Activated CD4-positive, alpha-beta memory T cell treated with anti-CD3 and anti-CD28 coated beads, Interleukin-2, amount 10 ng/mL, durations not matched to agents 7 days and 5 days (primary cell): ENCODE results near the gene ZNF428. TPM values are rescaled to one million over a fixed set of nuclear protein-coding genes. Genes with fewer than 3 reads are reported as not detected.
"Not testable (repeated sequence)": the region's sequence is repeated elsewhere in the genome, so short reads cannot be mapped to it uniquely, and the experiment has no call there.

Experiments
- CTCF ChIA-PET: fragments of 350-600 bp; sonication (Branson Sonifier 250); formaldehyde crosslinking; loops from one replicate; lab custom pipeline; 2021; ENCODE audit warnings: antibody characterized with exemption, inconsistent platforms; lab: Charles Lee
- POLR2A ChIA-PET: fragments of 350-600 bp; sonication (Branson Sonifier 250); formaldehyde crosslinking; loops from one replicate; lab custom pipeline; 2021; ENCODE audit warnings: antibody characterized with exemption; lab: Charles Lee
- DNase-seq: peaks from one replicate; pipeline ENCODE4 v3.0.0-alpha.2; 2020
- H3K27ac Mint-ChIP-seq: one replicate; pipeline ENCODE4 v1.8.0; 2021; ENCODE audit warnings: mild to moderate bottlenecking, mixed read lengths
- H3K27me3 Mint-ChIP-seq: one replicate; pipeline ENCODE4 v1.8.0; 2021; ENCODE audit warnings: mixed read lengths
- H3K36me3 Mint-ChIP-seq: one replicate; pipeline ENCODE4 v1.8.0; 2021; ENCODE audit warnings: low read depth, mixed read lengths
- H3K4me1 Mint-ChIP-seq: one replicate; pipeline ENCODE4 v1.8.0; 2021; ENCODE audit warnings: mixed read lengths
- H3K4me3 Mint-ChIP-seq: one replicate; pipeline ENCODE4 v1.8.0; 2021; ENCODE audit warnings: mild to moderate bottlenecking, mixed read lengths
- H3K9me3 Mint-ChIP-seq: one replicate; pipeline ENCODE4 v1.8.0; 2021; ENCODE audit warnings: mixed read lengths
- total RNA-seq, 2 experiments: library from RNA; stranded (reverse); gene quantifications; one replicate each; pipeline ENCODE4 v1.2.3, GENCODE V29; 2021

ZNF428 gene
- total RNA-seq, 2 experiments from 2014 or later, result 19.7 to 20.6 TPM

DNA sequence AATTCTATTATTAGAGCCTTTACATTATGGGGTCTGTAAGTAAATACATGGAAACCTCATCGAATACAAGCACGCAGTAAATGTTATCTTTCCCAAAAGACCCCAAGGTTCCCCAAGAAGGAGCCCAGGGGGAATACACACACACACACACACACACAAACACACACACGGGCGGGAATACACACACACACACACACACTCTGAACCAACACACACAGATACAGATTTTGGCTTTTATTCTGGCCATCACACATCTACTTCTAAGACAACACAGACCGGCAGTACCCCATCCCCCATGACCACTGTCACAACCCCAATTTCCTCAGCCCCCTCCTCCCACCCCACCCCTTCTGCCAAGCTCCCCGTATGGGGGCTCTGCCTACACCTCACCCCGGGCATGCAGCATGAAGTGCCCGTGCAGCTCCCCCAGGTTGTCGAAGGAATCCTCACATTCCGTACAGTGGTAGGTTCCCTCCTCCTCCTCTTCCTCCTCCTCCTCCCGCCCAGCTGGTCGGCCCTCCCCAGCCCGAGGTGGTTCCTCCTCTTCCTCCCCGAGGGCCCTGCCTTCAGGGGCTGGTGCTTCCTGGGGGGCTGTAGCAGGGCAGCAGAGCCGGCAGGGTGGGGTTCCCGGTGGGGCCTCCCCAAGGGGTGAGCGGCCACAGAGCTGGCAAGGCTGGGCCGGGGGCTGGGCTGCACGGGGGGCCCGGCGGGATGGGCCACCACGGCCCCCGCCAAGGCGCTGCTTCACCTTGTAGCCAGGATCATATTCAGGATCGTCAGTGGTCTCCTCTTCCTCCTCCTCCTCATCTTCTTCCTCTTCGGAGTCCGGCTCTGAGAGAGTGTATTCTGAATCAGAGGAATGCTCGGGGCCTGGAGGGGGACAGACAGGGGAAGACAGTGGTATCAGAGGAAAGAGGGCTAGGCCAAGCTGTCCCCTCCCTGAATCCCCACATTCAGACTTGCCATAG is 11.9 kb downstream of the ZNF428 start:
- H3K36me3 Mint-ChIP-seq, result peaks cover 8% of the 10 kb centered on the region
- no peaks in the 10 kb centered on the region for H3K27me3 Mint-ChIP-seq
- ChIA-PET POLR2A (interaction anchor here (0.8 to 1.8 kb wide), 3 partner anchors 10 to 33 kb away, joined by 3 to 7 read pairs (median 4); partner anchors contain the start of gene XRCC1), CTCF (no interaction called here)
- no peak for DNase-seq
- no peak overlapping the region for H3K27ac Mint-ChIP-seq
- H3K4me3 Mint-ChIP-seq, result no peak overlapping the region
- H3K4me1 Mint-ChIP-seq, result no peaks in the 10 kb centered on the region
- no peaks in the 10 kb centered on the region for H3K9me3 Mint-ChIP-seq

DNA sequence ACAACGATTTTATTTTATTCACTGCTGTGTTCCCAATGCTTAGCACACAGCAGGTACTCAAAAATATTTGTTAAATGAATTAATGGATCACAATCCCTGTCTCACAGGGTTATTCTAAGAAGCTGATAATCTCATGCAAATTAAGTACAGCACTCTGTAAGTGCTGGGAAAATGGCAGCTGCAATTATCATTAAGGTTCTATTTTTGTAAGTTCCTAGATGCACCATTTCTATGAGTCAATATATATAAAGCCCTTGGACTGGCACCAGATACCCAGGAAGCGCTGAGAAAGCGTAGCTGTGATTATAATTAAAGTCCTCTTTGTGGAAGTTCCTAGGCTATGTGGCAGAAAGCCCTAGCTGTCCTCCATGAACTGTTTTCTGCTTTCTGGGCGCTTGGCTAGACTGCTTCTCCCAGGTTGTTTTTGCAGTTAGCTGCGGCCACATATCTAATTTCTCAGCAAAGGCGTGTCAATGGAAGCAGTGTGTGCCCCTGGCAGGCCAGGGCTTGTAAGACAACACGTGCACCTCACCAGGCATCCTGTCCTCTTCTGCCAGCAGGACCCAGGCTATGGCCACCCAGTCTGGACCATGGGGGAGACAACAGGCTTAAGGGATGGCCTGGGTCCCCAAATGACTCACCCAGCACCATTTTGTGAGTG is 12.7 kb downstream of the ZNF428 start:
- H3K4me3 Mint-ChIP-seq, result no peak overlapping the region
- no peak overlapping the region for H3K27ac Mint-ChIP-seq

DNA sequence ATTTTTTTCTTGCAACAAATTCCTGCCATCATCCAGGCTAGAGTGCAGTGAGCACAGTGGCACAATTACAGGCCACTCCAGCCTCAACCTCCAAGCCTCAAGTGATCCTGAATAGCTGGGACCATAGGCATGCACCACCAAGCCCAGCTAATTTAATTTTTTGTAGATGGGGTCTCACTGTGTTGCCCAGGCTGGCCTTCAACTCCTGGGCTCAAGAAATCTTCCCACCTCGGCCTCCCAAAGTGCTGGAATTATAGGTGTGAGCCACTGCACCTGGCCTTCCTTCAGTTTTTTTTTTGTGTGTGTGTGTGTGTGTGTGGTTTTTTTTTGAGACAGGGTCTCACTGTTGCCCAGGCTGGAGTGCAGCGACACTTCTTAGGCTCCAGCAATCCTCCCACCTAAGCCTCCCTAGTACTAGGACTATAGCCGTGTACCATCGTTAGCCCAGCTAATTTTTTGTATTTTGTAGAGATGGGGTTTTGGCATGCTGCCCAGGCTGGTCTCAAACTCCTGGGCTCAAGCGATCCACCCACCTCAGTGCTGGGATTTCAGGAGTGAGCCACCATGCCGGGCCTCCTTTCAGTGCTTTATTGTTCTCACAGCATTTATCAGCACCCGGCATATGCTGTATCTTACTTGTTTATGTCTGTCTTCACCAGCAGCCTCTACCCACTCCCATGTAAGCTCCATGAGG is 13.4 kb downstream of the ZNF428 start:
- H3K4me3 Mint-ChIP-seq, result no peak overlapping the region
- DNase-seq, result no peak
- H3K27me3 Mint-ChIP-seq, result no peaks in the 10 kb centered on the region
- H3K27ac Mint-ChIP-seq, result no peak overlapping the region
- no peaks in the 10 kb centered on the region for H3K9me3 Mint-ChIP-seq
- ChIA-PET POLR2A (interaction anchor here (0.7 to 1.9 kb wide), 6 partner anchors 8 to 87 kb away, joined by 3 to 7 read pairs (median 4); partner anchors contain the start of genes IRGQ, XRCC1, ZNF428 and ZNF576), CTCF (no interaction called here)
- peaks cover 2% of the 10 kb centered on the region for H3K36me3 Mint-ChIP-seq
- H3K4me1 Mint-ChIP-seq, result no peaks in the 10 kb centered on the region

More for the DNA sequence above, 12.7 kb downstream of the ZNF428 start:
- H3K4me1 Mint-ChIP-seq, result no peaks in the 10 kb centered on the region
- no peak for DNase-seq
- POLR2A ChIA-PET, result interaction anchor here (0.7 to 1.8 kb wide), 5 partner anchors 9 to 86 kb away, joined by 3 to 7 read pairs (median 3); partner anchors contain the start of genes XRCC1 and ZNF428
- no peaks in the 10 kb centered on the region for H3K27me3 Mint-ChIP-seq
- no peaks in the 10 kb centered on the region for H3K9me3 Mint-ChIP-seq
- CTCF ChIA-PET, result no interaction called here
- peaks cover 4% of the 10 kb centered on the region for H3K36me3 Mint-ChIP-seq

DNA sequence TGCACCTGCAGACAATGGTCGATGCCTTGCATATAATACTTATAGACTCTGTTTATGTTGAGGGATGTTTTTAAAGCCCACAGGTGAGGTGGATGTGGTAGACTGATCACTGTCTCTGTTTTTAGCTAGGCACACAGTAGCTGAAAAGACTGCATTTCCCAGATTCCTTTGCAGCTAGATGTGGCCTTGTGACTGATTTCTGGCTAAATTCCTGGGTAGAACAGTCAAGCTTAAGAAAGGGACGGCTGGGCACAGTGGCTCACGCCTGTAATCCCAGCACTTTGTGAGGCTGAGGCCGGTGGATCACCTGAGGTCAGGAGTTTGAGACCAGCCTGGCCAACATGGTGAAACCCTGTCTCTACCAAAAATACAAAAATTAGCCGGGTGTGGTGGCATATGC is 19.1 kb downstream of the ZNF428 start:
- H3K4me3 Mint-ChIP-seq, H3K27me3 Mint-ChIP-seq, H3K27ac Mint-ChIP-seq, POLR2A ChIA-PET, H3K9me3 Mint-ChIP-seq, DNase-seq: not testable (repeated sequence)
- CTCF ChIA-PET, result interaction anchor here (1.2 to 1.3 kb wide), 2 partner anchors 45 to 68 kb away, joined by 3 to 4 read pairs; no protein-coding TSS in a partner anchor
- H3K36me3 Mint-ChIP-seq, result peaks cover 24% of the 10 kb centered on the region
- H3K4me1 Mint-ChIP-seq, result peaks cover 32% of the 10 kb centered on the region

DNA sequence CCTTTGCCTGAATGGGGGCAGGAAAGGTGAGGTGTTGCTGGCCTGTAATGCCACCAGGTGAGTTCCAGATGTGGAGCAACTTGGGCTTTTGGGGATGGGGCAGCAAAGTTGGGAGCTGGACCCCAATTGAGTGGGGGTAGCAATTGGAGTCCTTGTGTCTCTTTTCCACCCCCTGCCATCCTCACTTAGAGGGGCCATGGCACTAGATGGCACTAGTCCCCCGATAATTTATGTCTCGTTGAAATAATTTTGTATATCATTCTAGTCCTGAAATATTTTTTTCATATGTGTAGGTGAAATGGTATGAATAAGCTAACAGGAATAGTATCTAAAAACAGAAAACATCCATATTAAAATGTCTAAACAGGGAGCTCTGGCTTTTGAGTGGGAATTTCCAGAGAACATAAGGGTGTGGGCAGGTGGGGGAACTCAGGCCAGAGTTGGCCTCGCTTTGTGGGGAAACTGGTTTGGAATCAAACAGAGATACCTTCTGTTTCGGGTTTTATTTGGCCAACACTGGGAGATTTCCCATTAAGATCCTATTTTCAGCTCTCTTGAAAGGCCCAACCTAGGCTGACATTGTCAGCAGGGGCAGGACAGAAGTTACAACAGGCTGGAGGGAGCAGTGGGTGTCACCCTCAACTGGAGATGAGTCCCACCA is 19.7 kb downstream of the ZNF428 start:
- H3K27ac Mint-ChIP-seq, result no peak overlapping the region

DNA sequence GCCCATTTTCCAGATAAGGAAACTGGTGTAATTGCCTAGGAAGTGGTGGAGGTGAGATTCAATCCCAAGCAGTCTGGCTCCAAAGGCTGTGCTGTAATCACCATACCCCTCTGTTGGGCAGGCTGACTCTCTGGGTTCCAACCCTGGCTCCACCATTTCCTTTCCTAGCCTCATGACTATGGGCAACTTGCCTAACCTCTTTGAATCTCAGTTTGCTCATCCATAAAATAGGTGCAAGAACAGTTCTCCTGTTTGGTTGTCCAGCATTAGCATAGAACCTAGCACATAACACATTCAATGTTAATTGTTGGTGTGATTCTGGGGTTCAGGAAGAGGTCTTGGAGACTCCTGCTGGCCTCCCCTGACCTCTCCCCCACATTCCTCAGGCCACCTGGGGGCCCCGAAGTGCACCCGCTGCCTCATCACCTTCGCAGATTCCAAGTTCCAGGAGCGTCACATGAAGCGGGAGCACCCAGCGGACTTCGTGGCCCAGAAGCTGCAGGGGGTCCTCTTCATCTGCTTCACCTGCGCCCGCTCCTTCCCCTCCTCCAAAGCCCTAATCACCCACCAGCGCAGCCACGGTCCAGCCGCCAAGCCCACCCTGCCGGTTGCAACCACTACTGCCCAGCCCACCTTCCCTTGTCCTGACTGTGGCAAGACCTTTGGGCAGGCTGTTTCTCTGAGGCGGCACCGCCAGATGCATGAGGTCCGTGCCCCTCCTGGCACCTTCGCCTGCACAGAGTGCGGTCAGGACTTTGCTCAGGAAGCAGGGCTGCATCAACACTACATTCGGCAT is 20.8 kb downstream of the ZNF428 start:
- Mint-ChIP-seq H3K9me3 (no peaks in the 10 kb centered on the region), H3K36me3 (peaks cover 28% of the 10 kb centered on the region), H3K4me1 (peaks cover 37% of the 10 kb centered on the region), H3K27ac (no peak overlapping the region), H3K27me3 (no peaks in the 10 kb centered on the region), H3K4me3 (no peak overlapping the region)
- ChIA-PET CTCF (interaction anchor here (2.0 to 6.2 kb wide), 3 partner anchors 27 to 74 kb away, joined by 4 to 208 read pairs (median 95); partner anchors contain the start of genes PINLYP and XRCC1), POLR2A (interaction anchor here (1.4 to 5.1 kb wide), 4 partner anchors 20 to 94 kb away, joined by 5 to 57 read pairs (median 16); partner anchors contain the start of genes PHLDB3, PINLYP and XRCC1)
- no peak for DNase-seq

More for the DNA sequence above, 19.7 kb downstream of the ZNF428 start:
- Mint-ChIP-seq H3K27me3 (no peaks in the 10 kb centered on the region), H3K4me3 (no peak overlapping the region), H3K4me1 (peaks cover 32% of the 10 kb centered on the region), H3K36me3 (peaks cover 24% of the 10 kb centered on the region), H3K9me3 (no peaks in the 10 kb centered on the region)
- ChIA-PET POLR2A (interaction anchor here (0.6 kb wide), 1 partner anchor 31 kb away, joined by 3 read pairs; no protein-coding TSS in a partner anchor), CTCF (interaction anchor here (1.2 to 1.3 kb wide), 2 partner anchors 45 to 69 kb away, joined by 3 to 4 read pairs; no protein-coding TSS in a partner anchor)
- no peak for DNase-seq

DNA sequence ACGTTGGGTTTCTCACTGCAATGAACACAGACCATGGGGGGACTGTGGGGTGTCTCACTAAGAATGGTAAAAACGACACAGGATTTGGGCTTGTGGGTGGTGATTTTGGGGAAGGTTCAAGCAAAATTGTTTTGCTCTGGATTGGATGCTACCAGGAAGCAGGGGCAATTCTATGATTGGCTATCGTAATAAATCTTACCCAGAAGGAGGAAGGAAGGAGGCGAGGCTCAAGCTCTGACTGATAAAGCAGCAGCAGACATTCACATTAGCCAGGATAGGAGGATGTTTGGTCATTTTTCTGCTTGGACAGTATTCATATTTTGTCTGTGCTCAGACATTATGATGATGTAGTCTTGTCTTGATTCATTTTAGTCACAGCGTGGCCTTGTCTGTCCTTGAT is 21.6 kb downstream of the ZNF428 start:
- H3K4me1 Mint-ChIP-seq, result peaks cover 41% of the 10 kb centered on the region
- no peaks in the 10 kb centered on the region for H3K9me3 Mint-ChIP-seq
- no peak for DNase-seq
- H3K27ac Mint-ChIP-seq, result peak overlapping the region; percentile 92
- POLR2A ChIA-PET, result interaction anchor here (1.1 to 5.1 kb wide), 6 partner anchors 9 to 93 kb away, joined by 3 to 57 read pairs (median 16); partner anchors contain the start of genes PHLDB3, PINLYP and XRCC1
- CTCF ChIA-PET, result interaction anchor here (1.1 to 6.2 kb wide), 4 partner anchors 26 to 151 kb away, joined by 4 to 208 read pairs (median 50); partner anchors contain the start of genes PINLYP and XRCC1
- H3K27me3 Mint-ChIP-seq, result no peaks in the 10 kb centered on the region
- H3K36me3 Mint-ChIP-seq, result peaks cover 33% of the 10 kb centered on the region
- H3K4me3 Mint-ChIP-seq, result peak overlapping the region; percentile 97

DNA sequence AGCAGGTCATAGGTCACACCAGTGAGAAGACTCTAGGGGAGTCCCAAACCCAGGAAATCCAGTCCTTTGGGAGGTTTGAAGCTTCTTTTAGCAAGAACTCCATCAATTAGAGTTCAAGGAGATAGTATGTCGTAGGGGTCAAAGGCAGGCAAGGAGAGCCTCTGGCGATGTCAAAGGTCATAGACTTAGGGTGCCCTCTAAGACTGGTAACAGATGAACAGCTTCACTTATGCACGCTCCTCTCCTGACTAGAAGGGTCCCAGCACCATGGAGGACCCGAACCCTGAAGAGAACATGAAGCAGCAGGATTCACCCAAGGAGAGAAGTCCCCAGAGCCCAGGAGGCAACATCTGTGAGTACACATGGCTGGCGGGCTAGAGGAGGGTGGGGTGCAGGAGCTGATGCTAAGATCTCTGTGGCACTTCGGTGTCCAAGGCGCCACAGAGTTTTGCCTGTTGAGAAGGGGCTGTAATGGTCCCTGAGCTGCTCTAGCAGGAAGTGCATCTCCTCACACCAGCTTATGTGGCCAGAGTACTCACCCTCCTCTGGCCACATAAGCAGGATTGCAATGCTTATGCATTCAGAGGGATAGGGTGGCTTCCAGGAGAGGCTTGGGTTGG is 22.5 kb downstream of the ZNF428 start:
- H3K4me3 Mint-ChIP-seq, result peak overlapping the region; percentile 97
- H3K4me1 Mint-ChIP-seq, result peaks cover 41% of the 10 kb centered on the region
- ChIA-PET CTCF (interaction anchor here (0.8 to 6.2 kb wide), 9 partner anchors 13 to 188 kb away, joined by 4 to 208 read pairs (median 5); partner anchors contain the start of genes PINLYP and XRCC1), POLR2A (interaction anchor here (0.8 to 5.1 kb wide), 14 partner anchors 8 to 158 kb away, joined by 3 to 57 read pairs (median 5); partner anchors contain the start of genes PHLDB3, PINLYP, SMG9 and SRRM5)
- DNase-seq, result no peak
- H3K9me3 Mint-ChIP-seq, result no peaks in the 10 kb centered on the region
- no peaks in the 10 kb centered on the region for H3K27me3 Mint-ChIP-seq
- H3K36me3 Mint-ChIP-seq, result peaks cover 36% of the 10 kb centered on the region
- H3K27ac Mint-ChIP-seq, result peak overlapping the region; percentile 92

DNA sequence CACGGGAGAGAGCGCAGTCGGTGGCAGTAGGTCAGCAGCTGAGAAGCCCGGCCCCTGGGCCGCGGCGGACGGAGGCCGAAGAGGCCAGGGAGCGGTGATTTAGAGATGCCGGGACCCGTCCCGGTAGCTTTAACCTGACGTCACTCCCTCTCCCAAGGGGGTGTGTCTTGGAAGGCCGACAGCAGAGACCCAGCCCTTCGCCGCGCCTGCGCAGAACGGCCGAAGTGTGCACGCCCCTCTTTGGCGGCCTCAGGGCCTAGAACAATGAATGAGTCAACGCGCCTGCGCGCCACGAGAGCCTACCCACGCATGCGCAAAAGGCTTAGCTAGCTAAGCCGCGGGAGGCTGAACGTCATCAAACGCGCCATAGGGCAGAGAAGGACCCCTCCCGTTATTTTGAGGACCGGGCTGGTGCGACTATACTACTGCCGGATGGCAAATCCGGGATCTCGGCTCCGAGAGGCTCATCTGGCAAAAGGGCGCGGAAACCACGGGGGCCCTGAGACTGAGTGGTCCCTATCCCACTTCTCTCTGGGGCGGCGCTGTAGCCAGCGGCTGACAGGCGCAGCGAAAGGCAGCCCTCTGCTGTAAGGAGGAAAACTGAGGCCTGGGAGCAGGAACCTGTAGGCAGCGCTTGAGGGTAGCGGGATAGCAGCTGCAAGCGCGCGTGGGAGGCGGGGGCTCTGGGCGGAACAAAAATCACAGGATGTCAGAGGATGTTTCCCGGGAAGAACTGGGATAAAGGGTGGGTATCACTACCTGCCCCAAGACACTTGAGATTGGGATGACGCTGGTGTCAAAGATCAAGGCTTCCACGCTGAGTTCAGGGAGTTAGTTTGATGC is 23.2 kb downstream of the ZNF428 start, which contains the start of the genes IRGQ and ZNF576:
Gene IRGQ, minus strand, starts transcription at position 136 of the 843 bp plus-strand sequence. CDS start 796 bp downstream, outside the sequence.
Gene ZNF576, plus strand, starts transcription at position 597 of the 843 bp plus-strand sequence. CDS start 514 bp downstream, outside the sequence.
- Mint-ChIP-seq H3K4me1 (peaks cover 41% of the 10 kb centered on the region), H3K27me3 (no peaks in the 10 kb centered on the region), H3K9me3 (no peaks in the 10 kb centered on the region), H3K4me3 (peak within 1 kb of the TSS; percentile 97), H3K36me3 (peaks cover 36% of the 10 kb centered on the region), H3K27ac (peak within 1 kb of the TSS; percentile 92)
- ChIA-PET CTCF (interaction anchor here (0.8 to 6.2 kb wide), 15 partner anchors 10 to 189 kb away, joined by 3 to 208 read pairs (median 8); partner anchors contain the start of genes PINLYP and XRCC1), POLR2A (interaction anchor here (0.8 to 5.1 kb wide), 19 partner anchors 9 to 189 kb away, joined by 3 to 57 read pairs (median 6); partner anchors contain the start of genes PHLDB3, PINLYP, SMG9 and SRRM5)
- peak; percentile 100 for DNase-seq
